GM12878 (cell line): Measurements from ENCODE around the gene VTI1A.

Source experiments
- BACH1 ChIP-seq: fragments of 450-650 bp; IDR thresholded peaks from 2 replicates; pipeline ENCODE4 v1.6.1; 2017; ENCODE audit warnings: mild to moderate bottlenecking, borderline replicate concordance
- CTCF ChIP-seq, 3 experiments: IDR thresholded peaks in 2 of 3; conservative IDR thresholded peaks in 1 of 3; 2 replicates each; pipeline ENCODE4 v1.5.1; 2011; ENCODE audit warnings: low read depth in 3 of 3, low read length in 3 of 3, mild to moderate bottlenecking in 3 of 3, control low read depth in 2 of 3, moderate library complexity in 2 of 3, inconsistent platforms in 1 of 3, mixed read lengths in 1 of 3; ENCODE audit not compliant: control insufficient read depth in 2 of 3, insufficient read depth in 1 of 3; ENCODE audit errors: extremely low read depth in 1 of 3
- JUND ChIP-seq: IDR thresholded peaks from 2 replicates; pipeline ENCODE4 v1.6.1; 2012; ENCODE audit warnings: low read depth, mild to moderate bottlenecking, low read length, improper control_type of control experiment, moderate library complexity
- POLR2A ChIP-seq: IDR thresholded peaks from 2 replicates; pipeline ENCODE4 v1.6.1; 2011; ENCODE audit warnings: low read depth, mild to moderate bottlenecking, low read length
- RAD21 ChIP-seq: IDR thresholded peaks from 2 replicates; pipeline ENCODE4 v1.6.1; 2011; ENCODE audit warnings: mild to moderate bottlenecking, low read depth, low read length, moderate library complexity; ENCODE audit not compliant: insufficient read depth
- SP1 ChIP-seq: IDR thresholded peaks from one replicate; pipeline ENCODE4 v1.6.1; 2011; ENCODE audit warnings: low read depth, low read length
- USF2 ChIP-seq: IDR thresholded peaks from 2 replicates; pipeline ENCODE4 v1.6.1; 2011; ENCODE audit warnings: low read depth, low read length, improper control_type of control experiment, borderline replicate concordance

DNA sequence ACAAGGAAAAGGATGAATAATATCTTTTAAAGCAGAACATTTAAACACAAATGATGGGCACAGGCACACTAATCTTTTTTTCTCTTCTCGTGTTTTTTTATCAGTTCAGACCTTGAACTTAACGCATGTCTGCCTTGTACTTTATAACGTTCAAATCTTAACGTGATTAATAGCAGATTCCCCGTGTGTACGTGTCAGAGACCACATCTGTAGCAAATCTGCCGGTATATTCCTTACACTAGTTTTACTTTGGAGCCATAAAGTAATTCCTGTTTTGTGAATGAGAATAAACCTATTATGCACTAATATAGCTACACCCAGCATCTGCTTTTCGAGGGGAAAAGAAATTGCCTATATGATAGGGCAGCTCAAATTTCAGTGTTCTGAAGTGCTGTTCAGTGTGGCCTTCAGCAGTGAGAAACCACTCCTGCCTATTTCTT is 337.0 kb downstream of the VTI1A start:
- TF ChIP-seq CTCF (IDR thresholded peaks at IDR 0.05 in 2 of 3, conservative IDR thresholded peaks at IDR 0.05 in 1 of 3; ENCODE audit: control insufficient read depth in 2 of 3, extremely low read depth in 1 of 3, insufficient read depth in 1 of 3, low read depth in 3 of 3, low read length in 3 of 3), result no peak
- no peak for TF ChIP-seq SP1
- no peak for TF ChIP-seq POLR2A
- TF ChIP-seq RAD21, result no peak
- TF ChIP-seq JUND, result no peak
- TF ChIP-seq BACH1, result no peak
- TF ChIP-seq USF2, result no peak
